ENCODE results near the gene RPTOR.

Gene RPTOR

GRCh38 chr17:80940171-80941123 is 395.8 kb downstream of the RPTOR start:
- Mint-ChIP-seq H3K4me3 (no peak overlapping the region), H3K9me3 (no peaks in the 10 kb centered on the region), H3K27ac (no peak overlapping the region), H3K36me3 (peaks cover 13% of the 10 kb centered on the region), H3K4me1 (peaks cover 39% of the 10 kb centered on the region), H3K27me3 (no peaks in the 10 kb centered on the region)

- no peaks in the 10 kb centered on the region for H3K27me3 Mint-ChIP-seq
- peaks cover 32% of the 10 kb centered on the region for H3K4me1 Mint-ChIP-seq
- no peak overlapping the region for H3K4me3 Mint-ChIP-seq
- H3K27ac Mint-ChIP-seq: no peak overlapping the region
- H3K36me3 Mint-ChIP-seq: peaks cover 15% of the 10 kb centered on the region
- H3K9me3 Mint-ChIP-seq: no peaks in the 10 kb centered on the region
Measured at GRCh38 chr17:80941171-80941570, 396.5 kb downstream of the RPTOR start.

DNA sequence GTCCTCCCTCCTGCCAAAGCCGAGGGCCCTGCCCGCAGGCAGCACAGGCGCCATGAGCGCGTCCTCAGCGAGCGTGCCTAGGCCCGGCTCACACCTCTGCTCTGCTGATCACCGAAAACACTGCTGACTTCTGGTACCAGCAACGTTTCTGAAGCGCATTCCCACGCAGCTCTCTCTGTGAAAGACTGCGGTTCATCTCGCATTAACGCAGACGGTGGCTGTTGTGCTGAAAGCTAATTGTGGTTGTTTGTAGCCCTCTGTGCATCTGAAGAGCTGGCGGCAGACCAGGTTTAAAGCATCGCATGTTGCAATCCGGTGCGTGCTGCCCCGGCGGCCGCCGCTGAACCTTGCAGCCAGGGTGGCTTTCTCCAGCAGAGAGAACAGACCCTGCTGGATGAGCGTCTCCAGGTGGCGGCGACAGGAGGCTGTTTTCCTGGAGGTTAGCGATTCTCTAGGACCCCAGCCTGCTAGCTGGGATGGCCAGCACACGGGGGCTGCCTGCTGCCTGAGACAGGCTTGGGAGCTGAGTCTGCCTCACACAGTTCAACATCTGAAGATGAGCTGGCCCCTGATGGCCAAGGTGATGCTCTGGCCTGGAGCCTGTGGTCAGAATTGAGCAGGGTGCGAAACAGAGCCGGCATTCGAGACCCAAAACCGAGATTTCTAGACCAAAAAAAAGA is 397.2 kb downstream of the RPTOR start:
- no peak overlapping the region for H3K27ac Mint-ChIP-seq

GRCh38 chr17:80942423-80943345 is 398.0 kb downstream of the RPTOR start:
- Mint-ChIP-seq H3K9me3 (no peaks in the 10 kb centered on the region), H3K36me3 (peaks cover 24% of the 10 kb centered on the region), H3K4me3 (no peak overlapping the region), H3K4me1 (peaks cover 20% of the 10 kb centered on the region), H3K27ac (no peak overlapping the region), H3K27me3 (no peaks in the 10 kb centered on the region)

More for the DNA sequence above, 397.2 kb downstream of the RPTOR start:
- no peak overlapping the region for H3K4me3 Mint-ChIP-seq
- H3K36me3 Mint-ChIP-seq: peaks cover 22% of the 10 kb centered on the region
- H3K27me3 Mint-ChIP-seq: no peaks in the 10 kb centered on the region
- H3K9me3 Mint-ChIP-seq: no peaks in the 10 kb centered on the region
- H3K4me1 Mint-ChIP-seq: peaks cover 28% of the 10 kb centered on the region

DNA sequence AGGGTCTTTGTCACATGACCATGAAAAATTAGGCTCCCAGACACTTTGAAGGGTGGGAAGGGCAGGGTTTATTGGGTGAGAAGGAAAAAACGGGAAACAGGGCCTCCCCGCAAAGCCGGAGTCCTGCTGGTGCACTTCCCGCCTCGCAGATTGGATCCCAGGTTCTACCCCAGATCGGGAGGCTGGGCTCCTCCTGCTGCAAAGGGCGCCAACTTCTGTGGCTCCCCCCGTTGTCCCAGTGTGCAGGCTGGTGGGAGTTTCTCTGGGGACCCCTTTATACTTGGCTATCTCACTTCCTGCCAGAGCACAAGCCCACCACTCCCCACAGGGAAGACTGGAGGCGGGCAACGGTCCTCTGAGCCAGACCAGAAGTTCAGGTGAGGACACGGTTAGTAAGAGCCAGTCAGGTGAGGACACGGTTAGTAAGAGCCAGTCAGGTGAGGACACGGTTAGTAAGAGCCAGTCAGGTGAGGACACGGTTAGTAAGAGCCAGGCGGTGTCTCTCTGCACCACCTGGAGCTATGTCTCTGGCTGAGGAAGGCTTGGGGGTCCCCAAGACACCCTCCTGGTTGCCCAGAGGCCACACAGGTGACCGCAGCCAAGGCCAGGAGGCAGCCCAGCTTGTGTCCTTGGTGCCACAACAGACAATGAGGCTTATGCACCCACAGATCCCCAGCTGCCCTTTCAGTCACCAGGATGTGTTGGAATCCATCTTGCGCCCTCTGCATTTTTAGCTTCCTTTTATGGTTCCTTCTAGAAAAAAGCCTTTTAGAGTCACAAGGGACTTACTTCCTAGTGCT is 398.9 kb downstream of the RPTOR start:
- Mint-ChIP-seq H3K4me3 (no peak overlapping the region), H3K27ac (no peak overlapping the region), H3K9me3 (no peaks in the 10 kb centered on the region), H3K27me3 (no peaks in the 10 kb centered on the region), H3K4me1 (peaks cover 12% of the 10 kb centered on the region), H3K36me3 (peaks cover 21% of the 10 kb centered on the region)

DNA sequence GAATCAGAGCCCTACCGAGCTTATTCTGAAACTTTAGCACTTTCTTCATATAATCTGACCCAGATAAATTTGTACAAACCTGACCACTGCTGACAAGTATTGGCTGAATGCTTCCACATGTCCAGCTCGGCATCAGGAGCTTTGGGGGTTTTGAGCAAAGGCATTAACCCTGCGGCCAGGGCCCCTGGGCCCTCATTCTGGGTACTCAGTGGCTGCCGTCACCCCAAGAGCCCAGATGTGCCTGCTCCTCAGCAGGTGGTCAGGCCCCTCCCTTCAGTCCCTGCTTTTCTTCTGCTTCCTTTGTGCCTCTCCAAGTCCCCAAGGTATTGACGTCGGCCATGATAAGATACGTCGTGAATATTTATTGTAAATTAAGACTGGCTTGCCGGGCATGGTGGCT is 399.7 kb downstream of the RPTOR start:
- H3K27ac Mint-ChIP-seq: no peak overlapping the region
- H3K27me3 Mint-ChIP-seq: no peaks in the 10 kb centered on the region
- peaks cover 4% of the 10 kb centered on the region for H3K4me1 Mint-ChIP-seq
- no peak overlapping the region for H3K4me3 Mint-ChIP-seq
- H3K9me3 Mint-ChIP-seq: no peaks in the 10 kb centered on the region
- H3K36me3 Mint-ChIP-seq: peaks cover 21% of the 10 kb centered on the region

GRCh38 chr17:80945736-80946135 is 401.1 kb downstream of the RPTOR start:
- Mint-ChIP-seq H3K36me3 (peaks cover 23% of the 10 kb centered on the region), H3K4me3 (no peak overlapping the region), H3K27ac (no peak overlapping the region), H3K27me3 (no peaks in the 10 kb centered on the region), H3K4me1 (no peaks in the 10 kb centered on the region), H3K9me3 (no peaks in the 10 kb centered on the region)

GRCh38 chr17:80946449-80946848 is 401.8 kb downstream of the RPTOR start:
- H3K4me3 Mint-ChIP-seq: no peak overlapping the region
- no peaks in the 10 kb centered on the region for H3K4me1 Mint-ChIP-seq
- no peaks in the 10 kb centered on the region for H3K9me3 Mint-ChIP-seq
- H3K27ac Mint-ChIP-seq: no peak overlapping the region
- H3K27me3 Mint-ChIP-seq: no peaks in the 10 kb centered on the region
- peaks cover 23% of the 10 kb centered on the region for H3K36me3 Mint-ChIP-seq

- Mint-ChIP-seq H3K27me3 (no peaks in the 10 kb centered on the region), H3K9me3 (no peaks in the 10 kb centered on the region), H3K4me1 (no peaks in the 10 kb centered on the region), H3K27ac (no peak overlapping the region), H3K4me3 (no peak overlapping the region), H3K36me3 (peaks cover 19% of the 10 kb centered on the region)
Measured at GRCh38 chr17:80947200-80947940, 402.7 kb downstream of the RPTOR start.

- H3K27ac Mint-ChIP-seq: no peak overlapping the region
- H3K9me3 Mint-ChIP-seq: no peaks in the 10 kb centered on the region
- H3K27me3 Mint-ChIP-seq: no peaks in the 10 kb centered on the region
- H3K36me3 Mint-ChIP-seq: peaks cover 20% of the 10 kb centered on the region
- H3K4me3 Mint-ChIP-seq: no peak overlapping the region
- no peaks in the 10 kb centered on the region for H3K4me1 Mint-ChIP-seq
Measured at GRCh38 chr17:80948019-80948975, 403.7 kb downstream of the RPTOR start.

DNA sequence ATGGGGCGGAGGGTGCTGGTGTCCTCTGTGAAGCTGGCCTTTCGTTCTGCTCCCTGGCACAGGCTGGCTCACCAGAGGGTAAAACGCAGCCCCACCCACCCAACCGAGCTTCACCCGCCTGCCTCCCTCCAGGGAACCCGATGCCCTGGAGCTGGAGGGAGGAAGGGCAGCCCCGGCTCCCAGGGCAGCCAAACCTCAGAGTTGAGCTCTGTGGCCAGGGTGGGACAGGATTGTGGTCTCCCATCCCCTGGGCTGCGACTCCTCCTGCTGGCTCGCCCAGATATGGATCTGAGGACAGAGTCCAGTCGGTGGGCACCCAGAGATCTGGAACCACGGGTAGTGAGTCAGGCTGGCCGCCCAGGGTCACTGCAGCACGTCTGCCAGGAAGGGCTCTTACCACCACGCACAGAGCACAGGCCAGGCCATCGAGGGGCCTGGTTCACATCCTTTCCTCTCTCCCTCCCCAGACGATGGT is 404.4 kb downstream of the RPTOR start:
- H3K4me1 Mint-ChIP-seq: no peaks in the 10 kb centered on the region
- no peaks in the 10 kb centered on the region for H3K9me3 Mint-ChIP-seq
- no peaks in the 10 kb centered on the region for H3K27me3 Mint-ChIP-seq
- no peak overlapping the region for H3K27ac Mint-ChIP-seq
- peaks cover 20% of the 10 kb centered on the region for H3K36me3 Mint-ChIP-seq
- H3K4me3 Mint-ChIP-seq: no peak overlapping the region

DNA sequence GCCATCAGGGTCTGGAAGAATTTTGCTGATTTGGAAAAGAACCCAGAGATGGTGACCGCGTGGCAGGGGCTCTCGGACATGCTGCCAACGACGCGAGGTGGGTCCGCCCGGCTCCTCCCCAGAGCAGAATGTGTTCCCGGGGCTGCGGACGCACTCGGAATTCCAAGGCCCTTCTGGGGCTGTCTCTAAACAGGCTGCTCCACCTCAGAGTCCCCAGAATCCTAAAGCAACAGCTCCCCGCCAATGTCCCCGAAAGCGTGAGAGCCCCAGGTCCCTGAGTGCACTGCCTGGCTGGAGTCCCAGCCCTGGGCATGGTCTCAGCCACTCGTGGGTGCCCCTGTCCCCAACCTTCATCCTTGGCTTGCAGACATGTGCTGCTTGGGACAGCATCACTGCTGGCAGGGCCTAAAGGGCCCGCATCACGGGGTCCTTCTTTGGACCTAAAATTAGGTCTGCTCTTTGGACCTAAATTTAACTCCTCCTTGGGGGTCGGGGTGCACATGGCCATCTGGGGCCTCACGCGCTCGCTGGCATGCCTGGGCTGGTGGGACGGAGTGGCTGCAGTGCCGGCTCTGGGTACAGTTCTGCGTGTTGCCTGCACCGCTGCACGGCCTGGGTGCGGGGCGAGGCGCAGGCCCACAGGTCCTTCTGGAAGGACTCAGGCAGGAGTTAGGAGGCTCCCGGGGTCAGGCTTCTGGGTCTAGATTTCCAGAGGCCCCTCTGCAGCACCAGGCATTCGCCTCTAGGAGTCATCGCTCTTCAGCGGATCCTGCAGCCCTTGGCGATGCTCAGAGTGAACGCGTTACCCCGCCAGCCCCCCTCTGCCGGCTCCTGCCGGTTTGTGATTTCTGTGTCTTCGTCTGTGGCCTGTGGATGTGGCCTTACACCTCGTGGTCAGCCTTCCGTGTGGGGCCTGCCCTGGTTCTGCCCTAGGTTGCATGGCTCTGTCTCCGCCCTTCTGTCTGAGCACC is 405.1 kb downstream of the RPTOR start:
- Mint-ChIP-seq H3K36me3 (peaks cover 18% of the 10 kb centered on the region), H3K4me3 (no peak overlapping the region), H3K9me3 (no peaks in the 10 kb centered on the region), H3K4me1 (no peaks in the 10 kb centered on the region), H3K27me3 (no peaks in the 10 kb centered on the region), H3K27ac (no peak overlapping the region)
